GM12873 (cell line): ENCODE measurements around the gene NYAP2.

Experiments used
- CTCF ChIP-seq: IDR thresholded peaks from 2 replicates; pipeline ENCODE4 v1.5.1; 2012; ENCODE audit warnings: low read depth, mild to moderate bottlenecking, moderate library complexity, low read length, control low read depth; ENCODE audit not compliant: insufficient read depth; ENCODE audit errors: missing control alignments

The NYAP2 gene

GRCh38 chr2:225495706-225496105, 96.2 kb downstream of the NYAP2 start:
- TF ChIP-seq CTCF: no peak

GRCh38 chr2:225496568-225496967, 97.1 kb downstream of the NYAP2 start:
- TF ChIP-seq CTCF: no peak

GRCh38 chr2:225497166-225497565, 97.7 kb downstream of the NYAP2 start:
- no peak for TF ChIP-seq CTCF

GRCh38 chr2:225501022-225501421, 101.5 kb downstream of the NYAP2 start:
- TF ChIP-seq CTCF: no peak

- TF ChIP-seq CTCF: no peak
These were observed 103.5 kb downstream of the NYAP2 start for GRCh38 chr2:225502971-225503370.

GRCh38 chr2:225510796-225511195, 111.3 kb downstream of the NYAP2 start:
- no peak for TF ChIP-seq CTCF

- TF ChIP-seq CTCF: no peak
These were observed 113.0 kb downstream of the NYAP2 start for GRCh38 chr2:225512469-225512868.
